ENCODE measurements around the gene MSI2. TPM values are rescaled to one million over a fixed set of nuclear protein-coding genes. Genes with fewer than 3 reads are reported as not detected.

Gene MSI2
- total RNA-seq, 2 donors from 2014 or later: 53.1 to 74.0 TPM

GRCh38 chr17:57565176-57565575 lies 308.9 kb downstream of the MSI2 start:
- TF ChIP-seq POLR2AphosphoS5 (IDR thresholded peaks at IDR 0.05): no peak
- TF ChIP-seq CTCF (IDR thresholded peaks at IDR 0.05): no peak
- TF ChIP-seq POLR2A (IDR thresholded peaks at IDR 0.05): no peak
- Histone ChIP-seq H3K27me3 (replicated peaks; ENCODE audit: insufficient read depth) (no peaks in the 10 kb centered on the region), H3K36me3 (no peaks in the 10 kb centered on the region), H3K27ac (no peak overlapping the region), H3K4me3 (no peak overlapping the region), H3K4me1 (replicated peaks) (no peaks in the 10 kb centered on the region), H3K9me3 (no peaks in the 10 kb centered on the region)
- 87% methylated on average over 6 of the region's 6 CpGs for WGBS
- intact Hi-C loops (cut with DNase I): no loop called here
- no peak for DNase-seq (ENCODE audit: low spot score)

- intact Hi-C loops (cut with DNase I): no loop called here
- H3K27me3 ChIP-seq (replicated peaks; ENCODE audit: insufficient read depth): no peaks in the 10 kb centered on the region
- H3K36me3 ChIP-seq: no peaks in the 10 kb centered on the region
- H3K27ac ChIP-seq: no peak overlapping the region
- no peak for TF ChIP-seq POLR2A (IDR thresholded peaks at IDR 0.05)
- TF ChIP-seq CTCF (IDR thresholded peaks at IDR 0.05): no peak
- no peak for TF ChIP-seq POLR2AphosphoS5 (IDR thresholded peaks at IDR 0.05)
- 57% methylated on average over 9 of the region's 9 CpGs for whole genome bisulfite sequencing
- H3K4me3 ChIP-seq: no peak overlapping the region
- H3K9me3 ChIP-seq: no peaks in the 10 kb centered on the region
- no peak for DNase-seq (ENCODE audit: low spot score)
- no peaks in the 10 kb centered on the region for H3K4me1 ChIP-seq (replicated peaks)
Measured at GRCh38 chr17:57566721-57567120, 310.4 kb downstream of the MSI2 start.

GRCh38 chr17:57567251-57567650 lies 310.9 kb downstream of the MSI2 start:
- TF ChIP-seq POLR2A (IDR thresholded peaks at IDR 0.05) (no peak), POLR2AphosphoS5 (IDR thresholded peaks at IDR 0.05) (no peak), CTCF (IDR thresholded peaks at IDR 0.05) (no peak)
- H3K4me3 ChIP-seq: no peak overlapping the region
- no peak overlapping the region for H3K27ac ChIP-seq
- WGBS: 75% methylated on average over 9 of the region's 9 CpGs
- no peaks in the 10 kb centered on the region for H3K9me3 ChIP-seq
- H3K27me3 ChIP-seq (replicated peaks; ENCODE audit: insufficient read depth): no peaks in the 10 kb centered on the region
- H3K36me3 ChIP-seq: no peaks in the 10 kb centered on the region
- DNase-seq (ENCODE audit: low spot score): no peak
- H3K4me1 ChIP-seq (replicated peaks): no peaks in the 10 kb centered on the region
- intact Hi-C loops (cut with DNase I): no loop called here

- no peaks in the 10 kb centered on the region for H3K36me3 ChIP-seq
- H3K27ac ChIP-seq: no peak overlapping the region
- H3K27me3 ChIP-seq (replicated peaks; ENCODE audit: insufficient read depth): no peaks in the 10 kb centered on the region
- WGBS: 73% methylated on average over 3 of the region's 3 CpGs
- no peak for DNase-seq (ENCODE audit: low spot score)
- no peaks in the 10 kb centered on the region for H3K9me3 ChIP-seq
- H3K4me3 ChIP-seq: no peak overlapping the region
- intact Hi-C loops (cut with DNase I): no loop called here
- TF ChIP-seq POLR2AphosphoS5 (IDR thresholded peaks at IDR 0.05): no peak
- TF ChIP-seq POLR2A (IDR thresholded peaks at IDR 0.05): no peak
- no peak for TF ChIP-seq CTCF (IDR thresholded peaks at IDR 0.05)
- H3K4me1 ChIP-seq (replicated peaks): no peaks in the 10 kb centered on the region
Measured at GRCh38 chr17:57568340-57568739, 312.0 kb downstream of the MSI2 start.

- intact Hi-C loops (cut with DNase I): no loop called here
- no peak for DNase-seq (ENCODE audit: low spot score)
- Histone ChIP-seq H3K9me3 (no peaks in the 10 kb centered on the region), H3K4me1 (replicated peaks) (no peaks in the 10 kb centered on the region), H3K27ac (no peak overlapping the region), H3K27me3 (replicated peaks; ENCODE audit: insufficient read depth) (no peaks in the 10 kb centered on the region), H3K36me3 (no peaks in the 10 kb centered on the region), H3K4me3 (no peak overlapping the region)
- WGBS: 94% methylated on average over 4 of the region's 4 CpGs
- TF ChIP-seq POLR2AphosphoS5 (IDR thresholded peaks at IDR 0.05) (no peak), POLR2A (IDR thresholded peaks at IDR 0.05) (no peak), CTCF (IDR thresholded peaks at IDR 0.05) (no peak)
Measured at GRCh38 chr17:57569021-57569420, 312.7 kb downstream of the MSI2 start.
